Adrenal gland (tissue), 12 donors: ENCODE data around the gene RGS12. TPM values are rescaled to one million over a fixed set of nuclear protein-coding genes. Genes with fewer than 3 reads are reported as not detected.

Experiments used
- DNase-seq, 7 donors: peaks; one replicate each; pipeline ENCODE4 v3.0.0-alpha.2; 2019 to 2020
- H3K27ac ChIP-seq, 5 donors: fragments of 200-600 bp; sonication (generic) in 4 of 5; 1 replicate in 3 of 5; 2 replicates in 2 of 5; pipeline versions ENCODE4 v1.5.1 to v1.8.0; 2016 to 2020; ENCODE audit warnings: mild to moderate bottlenecking in 1 of 5
- H3K27me3 ChIP-seq: fragments of 200-600 bp; 2 replicates; pipeline ENCODE4 v1.8.0; 2021
- H3K36me3 ChIP-seq, 2 donors: fragments of 200-600 bp; replicated peaks in 1 of 2; 1 replicate in 1 of 2; 2 replicates in 1 of 2; pipeline versions ENCODE4 v1.5.1 to v1.8.0; 2018 to 2022
- H3K4me1 ChIP-seq, 2 donors: fragments of 200-600 bp; replicated peaks in 1 of 2; 1 replicate in 1 of 2; 2 replicates in 1 of 2; pipeline versions ENCODE4 v1.5.1 to v1.8.0; 2018 to 2021
- H3K4me3 ChIP-seq, 4 donors: fragments of 200-600 bp; sonication (generic) in 3 of 4; one replicate each; pipeline ENCODE4 v1.5.1; 2016 to 2018
- H3K9me3 ChIP-seq, 3 donors: fragments of 200-600 bp; sonication (generic) in 1 of 3; replicated peaks in 1 of 3; 1 replicate in 2 of 3; 2 replicates in 1 of 3; pipeline versions ENCODE4 v1.5.1 to v1.8.0; 2016 to 2021
- POLR2A ChIP-seq, 2 donors: fragments of 450-650 bp; IDR thresholded peaks; one replicate each; pipeline ENCODE4 v1.6.1; 2017; ENCODE audit warnings: antibody characterized with exemption in 2 of 2, mild to moderate bottlenecking in 2 of 2, moderate library complexity in 1 of 2
- WGBS, 4 donors: extraction: QIAGEN DNeasy Blood & Tissue Kit in 2 of 4; methylation state at CpG; one replicate each; pipeline versions ENCODE4 v1.1.5 to v1.1.7; 2013 to 2017; 5-methylcytosine and 5-hydroxymethylcytosine counted together
- intact Hi-C, 2 donors: fragments of 100-400 bp; cut with DNase I; formaldehyde crosslinking; loops; one replicate each; pipeline versions ENCODE4 v1.14.1 to v1.15.0; 2022 to 2023
- polyA plus RNA-seq, 3 donors: library from polyadenylated mRNA; stranded (reverse); fragments of 200-250 nt in 2 of 3; fragments of 350-450 nt in 1 of 3; fragmentation: Illumina TruSeq in 1 of 3; extraction: RNeasy Lipid Tissue Mini Kit (QIAGEN cat#74804) in 1 of 3; gene quantifications; one replicate each; pipeline ENCODE4 v1.2.3, GENCODE V29; 2013 to 2014
- total RNA-seq, 9 donors: library from RNA; depleted of rRNA in 4 of 9; stranded (reverse); fragments of >200 nt in 4 of 9; fragments of 120-200 nt in 1 of 9; fragmentation: NEBNext Ultra II Directional in 1 of 9; extraction: Animal tissue kit (Norgen Biotek cat#: 25700) in 1 of 9; gene quantifications; one replicate each; pipeline versions ENCODE4 v1.1.0 to v1.2.4, GENCODE V29; 2013 to 2023
- TF ChIP-seq, protein P1 (sequence below), 6 experiments: fragments of 450-650 bp in 4 of 6; fragments of 200-600 bp in 2 of 6; sonication (generic) in 1 of 6; IDR thresholded peaks; 1 replicate in 5 of 6; 2 replicates in 1 of 6; pipeline versions ENCODE4 v1.5.1 to v1.8.0; 2016 to 2021; ENCODE audit warnings: antibody characterized with exemption in 6 of 6, mild to moderate bottlenecking in 2 of 6, moderate library complexity in 1 of 6
- donor health status: healthy with polysubstance abuse.
- donor health status: Bipolar disorder and iron deficiency.
- donor health status: DM: yes; HTN: yes; CAD: no.
- donor health status: DM: no; HTN: no; CAD: no.
- donor health status: DM: no; HTN: no; CAD: no.
- donor health status: DM: yes; HTN: yes; CAD: no.

RGS12 gene
- total and polyA plus RNA-seq, 12 donors, result 8.2 to 73.9 (median 21.9) TPM

- peaks cover 10 to 15% of the 10 kb centered on the region in 2 donors for H3K4me1 ChIP-seq
- DNase-seq, result peak; percentile 73 to 83 (median 78)
- peak overlapping the region in 1 of 5 donors; percentile 36 for H3K27ac ChIP-seq
- no peak overlapping the region for H3K4me3 ChIP-seq
- H3K9me3 ChIP-seq, result no peaks in the 10 kb centered on the region
- 78 to 88% (median 81%) methylated on average over 12 to 21 of the region's 21 CpGs for WGBS, 4 donors
- intact Hi-C loops, result no loop called here
- no peaks in the 10 kb centered on the region for H3K27me3 ChIP-seq
- no peak for TF ChIP-seq POLR2A (IDR thresholded peaks at IDR 0.05)
- TF ChIP-seq, protein P1, sequence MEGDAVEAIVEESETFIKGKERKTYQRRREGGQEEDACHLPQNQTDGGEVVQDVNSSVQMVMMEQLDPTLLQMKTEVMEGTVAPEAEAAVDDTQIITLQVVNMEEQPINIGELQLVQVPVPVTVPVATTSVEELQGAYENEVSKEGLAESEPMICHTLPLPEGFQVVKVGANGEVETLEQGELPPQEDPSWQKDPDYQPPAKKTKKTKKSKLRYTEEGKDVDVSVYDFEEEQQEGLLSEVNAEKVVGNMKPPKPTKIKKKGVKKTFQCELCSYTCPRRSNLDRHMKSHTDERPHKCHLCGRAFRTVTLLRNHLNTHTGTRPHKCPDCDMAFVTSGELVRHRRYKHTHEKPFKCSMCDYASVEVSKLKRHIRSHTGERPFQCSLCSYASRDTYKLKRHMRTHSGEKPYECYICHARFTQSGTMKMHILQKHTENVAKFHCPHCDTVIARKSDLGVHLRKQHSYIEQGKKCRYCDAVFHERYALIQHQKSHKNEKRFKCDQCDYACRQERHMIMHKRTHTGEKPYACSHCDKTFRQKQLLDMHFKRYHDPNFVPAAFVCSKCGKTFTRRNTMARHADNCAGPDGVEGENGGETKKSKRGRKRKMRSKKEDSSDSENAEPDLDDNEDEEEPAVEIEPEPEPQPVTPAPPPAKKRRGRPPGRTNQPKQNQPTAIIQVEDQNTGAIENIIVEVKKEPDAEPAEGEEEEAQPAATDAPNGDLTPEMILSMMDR (IDR thresholded peaks at IDR 0.05), result no peak
- H3K36me3 ChIP-seq, result no peaks in the 10 kb centered on the region
These were observed 17.7 kb downstream of the RGS12 start for GRCh38 chr4:3310301-3311094.

DNA sequence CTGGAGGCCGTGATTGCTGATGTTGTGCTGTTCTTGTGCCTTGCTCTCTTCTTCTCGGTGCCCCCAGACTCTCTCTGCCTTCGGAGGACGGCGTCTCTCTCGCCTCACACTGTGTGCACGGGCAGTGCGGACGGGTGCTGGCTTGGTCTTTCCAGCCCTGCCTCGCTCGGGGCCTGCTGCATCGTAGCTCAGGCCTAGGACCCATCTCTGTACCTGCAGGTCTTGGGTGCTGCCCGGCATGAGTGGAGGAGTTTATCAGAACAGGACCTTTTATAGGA, 18.2 kb downstream of the RGS12 start:
- DNase-seq, result peak in 1 of 7 donors; percentile 11
- intact Hi-C loops, result no loop called here
- no peaks in the 10 kb centered on the region for H3K27me3 ChIP-seq
- H3K9me3 ChIP-seq, result no peaks in the 10 kb centered on the region
- H3K36me3 ChIP-seq, result no peaks in the 10 kb centered on the region
- H3K4me1 ChIP-seq, result peaks cover 5 to 9% of the 10 kb centered on the region in 2 donors
- TF ChIP-seq, protein P1 (IDR thresholded peaks at IDR 0.05), result no peak
- TF ChIP-seq POLR2A (IDR thresholded peaks at IDR 0.05), result no peak
- WGBS, 4 donors, result 92 to 100% (median 95%) methylated on average over 2 to 13 of the region's 13 CpGs
- H3K27ac ChIP-seq, result no peak overlapping the region
- no peak overlapping the region for H3K4me3 ChIP-seq

GRCh38 chr4:3311489-3312171, 18.8 kb downstream of the RGS12 start:
- Histone ChIP-seq H3K4me1 (peaks cover under 1 to 3% of the 10 kb centered on the region in 2 donors), H3K27me3 (no peaks in the 10 kb centered on the region), H3K9me3 (no peaks in the 10 kb centered on the region), H3K4me3 (no peak overlapping the region), H3K27ac (no peak overlapping the region), H3K36me3 (no peaks in the 10 kb centered on the region)
- WGBS, 4 donors, result 83 to 86% (median 85%) methylated on average over 13 of the region's 13 CpGs
- DNase-seq, result peak in 4 of 7 donors; percentile 7 to 59 (median 24)
- TF ChIP-seq, protein P1 (IDR thresholded peaks at IDR 0.05), result no peak
- no peak for TF ChIP-seq POLR2A (IDR thresholded peaks at IDR 0.05)
- intact Hi-C loops, result no loop called here

- WGBS, 4 donors, result 90 to 95% (median 92%) methylated on average over 8 of the region's 8 CpGs
- intact Hi-C loops, result no loop called here
These were observed 19.5 kb downstream of the RGS12 start for GRCh38 chr4:3312362-3312761.

More at GRCh38 chr4:3312362-3312761, 19.5 kb downstream of the RGS12 start:
- Histone ChIP-seq H3K27me3 (no peaks in the 10 kb centered on the region), H3K36me3 (peaks cover 0 to 5% of the 10 kb centered on the region in 2 donors), H3K9me3 (no peaks in the 10 kb centered on the region), H3K4me1 (no peaks in the 10 kb centered on the region), H3K27ac (no peak overlapping the region), H3K4me3 (no peak overlapping the region)
- TF ChIP-seq, protein P1 (IDR thresholded peaks at IDR 0.05), result no peak
- TF ChIP-seq POLR2A (IDR thresholded peaks at IDR 0.05), result no peak
- peak in 1 of 7 donors; percentile 11 for DNase-seq
